H1 (cell line): ENCODE results near the gene RUBCN. TPM values are rescaled to one million over a fixed set of nuclear protein-coding genes. Genes with fewer than 3 reads are reported as not detected.

ENCODE experiments used
- TAF7 ChIP-seq: optimal IDR thresholded peaks from 2 replicates; pipeline ENCODE3; 2011; ENCODE audit warnings: low read depth, mild to moderate bottlenecking, inconsistent platforms, low read length, moderate library complexity, borderline replicate concordance
- polyA plus RNA-seq, 7 experiments: library from polyadenylated mRNA; depleted of rRNA in 3 of 7; stranded (reverse) in 5 of 7; unstranded in 2 of 7; fragments of >200 nt in 5 of 7; fragments of 200-250 nt in 2 of 7; gene quantifications; 1 replicate in 5 of 7; 2 replicates in 1 of 7; 4 replicates in 1 of 7; pipeline versions ENCODE4 v1.2.1 to v1.2.3, GENCODE V29; 2011 to 2013; ENCODE audit warnings: missing spikeins in 2 of 7, mixed read lengths in 2 of 7
- total RNA-seq: library from RNA; stranded (reverse); fragmentation: NEBNext Ultra II Directional; extraction: Animal tissue kit (Norgen Biotek cat#: 25700); gene quantifications from 2 replicates; pipeline ENCODE4 v1.2.1, GENCODE V29; 2021

Gene RUBCN
- total and polyA plus RNA-seq, 2 of the 8 experiments (the other 6 are each of a cell fraction or from before 2014, with no cell fraction given): 9.3 to 21.9 TPM

- no peak for TF ChIP-seq TAF7
These were observed 49.1 kb downstream of the RUBCN start (continued) for GRCh38 chr3:197687570-197687969.
